DND-41 (cell line): ENCODE data around the gene C5.
A peak's percentile ranks its signal among the peaks of the same experiment; 100 is the strongest.

Source experiments
- ATAC-seq: fragments of 200-7000 bp; cut with Tn5 transposase; 3 replicates; pipeline ENCODE4 v1.9.1; 2021; ENCODE audit warnings: low read depth; ENCODE audit not compliant: insufficient read depth
- DNase-seq: peaks from one replicate; pipeline ENCODE4 v3.0.0-alpha.2; 2020
- H2AFZ ChIP-seq: 2 replicates; pipeline ENCODE4 v1.6.0; 2012; ENCODE audit warnings: low read depth, low read length
- H3K27ac ChIP-seq: 2 replicates; pipeline ENCODE4 v1.5.1; 2012; ENCODE audit warnings: low read length, inconsistent platforms
- H3K27me3 ChIP-seq: fragments of 200-600 bp; sonication (generic); 2 replicates; pipeline ENCODE4 v1.6.0; 2012; ENCODE audit warnings: low read length, mild to moderate bottlenecking, inconsistent platforms; ENCODE audit not compliant: insufficient read depth, poor library complexity
- H3K36me3 ChIP-seq: 2 replicates; pipeline ENCODE4 v1.5.1; 2012; ENCODE audit warnings: low read length, inconsistent platforms; ENCODE audit not compliant: insufficient read depth
- H3K4me1 ChIP-seq: 2 replicates; pipeline ENCODE4 v1.5.1; 2012; ENCODE audit warnings: mild to moderate bottlenecking, low read length; ENCODE audit not compliant: insufficient read depth
- H3K4me2 ChIP-seq: 2 replicates; pipeline ENCODE4 v1.6.0; 2012; ENCODE audit warnings: mild to moderate bottlenecking, moderate library complexity, low read length, inconsistent platforms; ENCODE audit not compliant: insufficient read depth
- H3K4me3 ChIP-seq, 2 experiments: fragments of 200-600 bp in 1 of 2; shearing (Covaris generic) in 1 of 2; 2 replicates each; pipeline ENCODE4 v1.5.1; 2012 to 2016; ENCODE audit warnings: inconsistent platforms in 2 of 2, low read length in 2 of 2, mild to moderate bottlenecking in 2 of 2, low read depth in 1 of 2, moderate library complexity in 1 of 2
- H3K79me2 ChIP-seq: 2 replicates; pipeline ENCODE4 v1.6.0; 2012; ENCODE audit warnings: low read length, inconsistent platforms; ENCODE audit not compliant: insufficient read depth
- H3K9ac ChIP-seq: 2 replicates; pipeline ENCODE4 v1.6.0; 2012; ENCODE audit warnings: low read depth, mild to moderate bottlenecking, inconsistent platforms, low read length, moderate library complexity
- H3K9me3 ChIP-seq: 2 replicates; pipeline ENCODE4 v1.5.1; 2012; ENCODE audit warnings: low read length, moderate library complexity, mild to moderate bottlenecking, inconsistent platforms; ENCODE audit not compliant: insufficient read depth, severe bottlenecking
- H4K20me1 ChIP-seq: 2 replicates; pipeline ENCODE4 v1.6.0; 2012; ENCODE audit warnings: low read length; ENCODE audit not compliant: insufficient read depth
- CTCF ChIP-seq: IDR thresholded peaks from 2 replicates; pipeline ENCODE4 v1.5.1; 2012; ENCODE audit warnings: borderline replicate concordance, low read length, moderate library complexity, mild to moderate bottlenecking; ENCODE audit not compliant: poor library complexity, severe bottlenecking; ENCODE audit errors: extremely low read depth
- EZH2 ChIP-seq: IDR thresholded peaks from 3 replicates; pipeline ENCODE4 v1.6.1; 2012; ENCODE audit warnings: borderline replicate concordance, low read depth, mild to moderate bottlenecking, moderate library complexity, low read length, inconsistent platforms; ENCODE audit not compliant: severe bottlenecking

C5 gene

GRCh38 chr9:120932086-120932823 is 117.8 kb downstream of the C5 start:
- no peaks in the 10 kb centered on the region for H4K20me1 ChIP-seq
- H2AFZ ChIP-seq: no peak overlapping the region; the same call in 1 of the 2 replicates
- H3K9me3 ChIP-seq: no peaks in the 10 kb centered on the region
- H3K36me3 ChIP-seq: no peaks in the 10 kb centered on the region
- H3K9ac ChIP-seq: peak overlapping the region; percentile 31
- peak overlapping the region; percentile 42 for H3K4me2 ChIP-seq
- no peak overlapping the region for H3K4me3 ChIP-seq
- no peak for TF ChIP-seq CTCF
- no peak for TF ChIP-seq EZH2
- H3K27ac ChIP-seq: peak overlapping the region; percentile 71
- peaks cover 65% of the 10 kb centered on the region for H3K4me1 ChIP-seq
- DNase-seq: no peak
- no peaks in the 10 kb centered on the region for H3K27me3 ChIP-seq
- no peak for ATAC-seq
- no peaks in the 10 kb centered on the region for H3K79me2 ChIP-seq

GRCh38 chr9:120931231-120932085 is 118.6 kb downstream of the C5 start:
- Histone ChIP-seq H3K4me3 (no peak overlapping the region), H3K79me2 (no peaks in the 10 kb centered on the region), H3K4me2 (peak overlapping the region; percentile 42), H3K9ac (peak overlapping the region; percentile 31), H4K20me1 (no peaks in the 10 kb centered on the region), H3K27me3 (no peaks in the 10 kb centered on the region), H3K36me3 (no peaks in the 10 kb centered on the region), H2AFZ (peak overlapping the region; percentile 63), H3K27ac (peak overlapping the region; percentile 71), H3K9me3 (no peaks in the 10 kb centered on the region), H3K4me1 (peaks cover 62% of the 10 kb centered on the region)
- no peak for TF ChIP-seq EZH2
- no peak for TF ChIP-seq CTCF
- ATAC-seq: peak; percentile 72
- DNase-seq: peak; percentile 70

GRCh38 chr9:120929229-120929791 is 120.8 kb downstream of the C5 start:
- ATAC-seq (no peak; the same call in 2 of the 3 replicates), DNase-seq (no peak)
- H3K4me2 ChIP-seq: peak overlapping the region; percentile 52
- TF ChIP-seq CTCF (no peak), EZH2 (no peak)
- H3K79me2 ChIP-seq: no peaks in the 10 kb centered on the region
- H2AFZ ChIP-seq: peak overlapping the region; percentile 50; the same call in 1 of the 2 replicates
- no peaks in the 10 kb centered on the region for H4K20me1 ChIP-seq
- no peaks in the 10 kb centered on the region for H3K9me3 ChIP-seq
- peak overlapping the region; percentile 38; the same call in 1 of the 2 replicates for H3K9ac ChIP-seq
- no peaks in the 10 kb centered on the region for H3K27me3 ChIP-seq
- peak overlapping the region in 1 of 2 experiments; percentile 30; a peak in 1 of 4 replicates for H3K4me3 ChIP-seq
- peaks cover 54% of the 10 kb centered on the region for H3K4me1 ChIP-seq
- no peaks in the 10 kb centered on the region for H3K36me3 ChIP-seq
- H3K27ac ChIP-seq: no peak overlapping the region
